Coronary artery (tissue), 2 donors: ENCODE data around the gene DEGS2.

Source experiments
- DNase-seq: peaks from one replicate; pipeline ENCODE4 v3.0.0-alpha.2; 2017; ENCODE audit warnings: low spot score
- H3K27ac ChIP-seq, 2 donors: fragments of 200-600 bp; sonication (generic); one replicate each; pipeline ENCODE4 v1.5.1; 2016 to 2019
- H3K4me3 ChIP-seq: fragments of 200-600 bp; sonication (generic); 2 replicates; pipeline ENCODE4 v1.5.1; 2016; ENCODE audit warnings: mild to moderate bottlenecking, moderate library complexity
- TF ChIP-seq, protein P1 (sequence below): fragments of 200-600 bp; sonication (generic); IDR thresholded peaks from one replicate; pipeline ENCODE4 v1.5.1; 2019; ENCODE audit warnings: antibody characterized with exemption

Gene DEGS2

GRCh38 chr14:100135784-100136183 lies 23.7 kb downstream of the DEGS2 start:
- DNase-seq, result no peak
- H3K4me3 ChIP-seq, result no peak overlapping the region
- H3K27ac ChIP-seq, result no peak overlapping the region
- TF ChIP-seq, protein P1, sequence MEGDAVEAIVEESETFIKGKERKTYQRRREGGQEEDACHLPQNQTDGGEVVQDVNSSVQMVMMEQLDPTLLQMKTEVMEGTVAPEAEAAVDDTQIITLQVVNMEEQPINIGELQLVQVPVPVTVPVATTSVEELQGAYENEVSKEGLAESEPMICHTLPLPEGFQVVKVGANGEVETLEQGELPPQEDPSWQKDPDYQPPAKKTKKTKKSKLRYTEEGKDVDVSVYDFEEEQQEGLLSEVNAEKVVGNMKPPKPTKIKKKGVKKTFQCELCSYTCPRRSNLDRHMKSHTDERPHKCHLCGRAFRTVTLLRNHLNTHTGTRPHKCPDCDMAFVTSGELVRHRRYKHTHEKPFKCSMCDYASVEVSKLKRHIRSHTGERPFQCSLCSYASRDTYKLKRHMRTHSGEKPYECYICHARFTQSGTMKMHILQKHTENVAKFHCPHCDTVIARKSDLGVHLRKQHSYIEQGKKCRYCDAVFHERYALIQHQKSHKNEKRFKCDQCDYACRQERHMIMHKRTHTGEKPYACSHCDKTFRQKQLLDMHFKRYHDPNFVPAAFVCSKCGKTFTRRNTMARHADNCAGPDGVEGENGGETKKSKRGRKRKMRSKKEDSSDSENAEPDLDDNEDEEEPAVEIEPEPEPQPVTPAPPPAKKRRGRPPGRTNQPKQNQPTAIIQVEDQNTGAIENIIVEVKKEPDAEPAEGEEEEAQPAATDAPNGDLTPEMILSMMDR, result no peak

DNA sequence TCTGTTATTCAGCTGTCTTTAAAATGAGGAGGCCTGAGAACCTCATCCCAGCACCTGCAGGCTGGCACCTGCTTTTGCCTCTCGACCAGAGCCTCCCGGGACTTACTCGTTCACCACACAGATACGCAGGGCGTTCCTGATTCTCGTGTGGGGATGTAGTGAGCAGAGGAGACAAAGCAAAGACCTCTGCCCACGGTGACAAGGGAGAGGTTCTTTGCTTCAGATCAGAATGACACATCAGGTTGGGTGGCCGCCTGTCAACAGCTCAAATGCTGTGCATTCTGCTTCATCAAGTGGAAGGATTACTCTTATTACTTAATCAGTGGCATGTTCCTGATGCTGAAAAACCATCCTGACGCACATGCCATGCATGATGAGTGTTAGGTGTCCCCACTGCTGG lies 24.4 kb downstream of the DEGS2 start:
- no peak for DNase-seq
- H3K4me3 ChIP-seq, result no peak overlapping the region
- H3K27ac ChIP-seq, result no peak overlapping the region
- TF ChIP-seq, protein P1, result no peak

GRCh38 chr14:100134586-100134985 lies 24.9 kb downstream of the DEGS2 start:
- Histone ChIP-seq H3K4me3 (no peak overlapping the region), H3K27ac (no peak overlapping the region)
- no peak for DNase-seq
- TF ChIP-seq, protein P1, result no peak

DNA sequence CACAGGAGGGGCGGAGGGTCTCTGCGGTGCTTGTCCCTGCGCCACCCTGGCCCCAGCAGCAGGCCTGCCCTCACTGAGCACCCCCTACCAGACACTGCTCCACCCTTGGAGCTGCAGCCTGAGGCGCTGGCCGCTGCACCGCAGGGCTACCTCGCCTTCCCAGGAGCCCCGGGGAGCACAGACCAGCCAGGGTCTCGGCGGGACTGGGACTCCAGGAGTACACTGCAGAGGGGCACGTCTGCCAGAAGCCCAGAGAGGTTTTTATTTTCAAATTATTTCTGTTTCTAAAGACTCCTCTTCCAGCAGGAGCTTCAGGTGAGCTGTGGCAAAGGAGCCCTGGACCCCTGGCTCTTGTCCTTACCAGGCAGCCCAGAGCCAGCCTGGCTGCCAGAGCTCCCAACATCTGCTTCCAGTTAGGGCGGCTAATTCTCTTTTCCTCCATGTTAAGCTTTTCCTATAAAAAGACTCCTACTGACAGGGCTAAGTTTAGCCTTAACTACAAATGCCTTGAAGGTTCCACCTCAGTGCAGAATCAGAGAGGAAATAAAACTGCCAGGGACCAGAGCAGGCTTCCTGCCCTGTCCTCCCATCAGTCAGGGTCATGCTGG lies 26.4 kb downstream of the DEGS2 start:
- no peak for DNase-seq
- TF ChIP-seq, protein P1, result no peak
- H3K27ac ChIP-seq, result peak overlapping the region in 1 of 2 donors; percentile 57

GRCh38 chr14:100132161-100132902 lies 27.1 kb downstream of the DEGS2 start:
- Histone ChIP-seq H3K27ac (peak overlapping the region in 1 of 2 donors; percentile 57), H3K4me3 (no peak overlapping the region)
- TF ChIP-seq, protein P1, result no peak
- DNase-seq, result no peak

More for the DNA sequence above, 26.4 kb downstream of the DEGS2 start:
- H3K4me3 ChIP-seq, result no peak overlapping the region

DNA sequence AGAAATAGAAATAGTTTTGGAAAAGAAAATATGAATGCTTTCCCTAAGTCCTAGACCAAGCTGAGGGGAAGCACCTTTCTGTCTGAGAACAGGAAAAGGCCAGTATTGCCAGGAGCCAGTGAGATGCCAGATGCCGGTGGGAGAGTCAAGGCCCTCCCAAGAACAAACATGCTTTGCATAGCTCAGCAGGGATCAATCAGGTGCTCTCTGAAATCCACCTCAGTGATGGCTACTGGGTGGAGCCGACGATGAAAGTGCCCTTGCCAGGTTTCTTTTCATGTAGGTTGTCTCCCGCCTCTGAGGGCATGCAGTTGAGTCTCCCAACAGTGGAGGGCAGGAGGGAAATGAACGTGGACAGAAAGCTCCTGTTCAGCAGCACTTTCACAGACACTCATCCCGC lies 28.3 kb downstream of the DEGS2 start:
- Histone ChIP-seq H3K27ac (no peak overlapping the region), H3K4me3 (no peak overlapping the region)
- no peak for DNase-seq
- TF ChIP-seq, protein P1, result no peak

DNA sequence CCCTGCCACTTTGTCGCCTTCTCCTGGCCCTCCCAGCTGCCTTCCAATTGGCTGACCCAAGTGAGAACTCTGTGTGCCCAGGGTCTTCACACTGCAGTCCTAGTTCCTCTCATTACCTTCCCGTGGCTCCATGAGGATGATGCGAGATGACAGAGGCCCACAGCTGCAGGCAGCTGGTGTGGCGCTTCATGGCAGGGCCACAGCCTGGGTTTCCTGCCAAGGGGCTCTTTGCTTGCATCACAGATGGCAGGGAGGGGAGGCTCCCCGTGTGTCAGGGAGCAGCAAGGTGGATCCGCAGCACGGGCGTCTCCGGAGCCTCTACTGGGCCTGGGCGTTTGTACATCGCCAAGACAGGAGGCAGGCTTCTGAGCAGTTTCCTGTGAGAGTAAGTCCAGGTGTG lies 28.9 kb downstream of the DEGS2 start:
- no peak overlapping the region for H3K27ac ChIP-seq
- TF ChIP-seq, protein P1, result no peak
- DNase-seq, result no peak
- H3K4me3 ChIP-seq, result no peak overlapping the region
